PC-9 (cell line): ENCODE measurements around the gene CEP131. TPM values are rescaled to one million over a fixed set of nuclear protein-coding genes. Genes with fewer than 3 reads are reported as not detected.

Experiments
- BruUV-seq: library from RNA; stranded (reverse); fragments of 400-500 nt; replicated peaks from 2 replicates; lab custom pipeline; 2021; lab: Mats Ljungman, UMichigan
- CTCF ChIA-PET: fragments of 300-600 bp; sonication (Branson Sonifier 250); formaldehyde crosslinking; loops from one replicate; lab custom pipeline; 2022; ENCODE audit warnings: antibody characterized with exemption; lab: Charles Lee
- POLR2A ChIA-PET: fragments of 300-600 bp; sonication (Branson Sonifier 250); formaldehyde crosslinking; loops from one replicate; lab custom pipeline; 2022; ENCODE audit warnings: antibody characterized with exemption; ENCODE audit not compliant: unreplicated experiment; lab: Charles Lee
- DNase-seq, 2 experiments: peaks; one replicate each; pipeline versions ENCODE4 v3.0.0 to v3.0.0-alpha.2; 2015 to 2022; ENCODE audit warnings: mixed read lengths in 1 of 2
- H2AFZ ChIP-seq: fragments of 200-600 bp; sonication (generic); 2 replicates; pipeline ENCODE4 v1.8.1; 2017; ENCODE audit warnings: antibody characterized with exemption
- H3F3A ChIP-seq: fragments of 200-600 bp; sonication (generic); 2 replicates; pipeline ENCODE4 v1.8.1; 2017; ENCODE audit warnings: antibody characterized with exemption, mild to moderate bottlenecking, low read depth; ENCODE audit not compliant: insufficient read depth
- H3K27ac ChIP-seq: fragments of 200-600 bp; sonication (generic); 2 replicates; pipeline ENCODE4 v1.6.1; 2016; ENCODE audit warnings: mixed run types
- H3K27me3 ChIP-seq: fragments of 200-600 bp; sonication (generic); 2 replicates; pipeline ENCODE4 v1.6.1; 2016; ENCODE audit warnings: low read depth, mixed run types; ENCODE audit not compliant: insufficient read depth
- H3K36me3 ChIP-seq: fragments of 200-600 bp; sonication (generic); 2 replicates; pipeline ENCODE4 v1.6.1; 2016; ENCODE audit warnings: low read depth, mixed run types
- H3K4me1 ChIP-seq: fragments of 200-600 bp; sonication (generic); replicated peaks from 2 replicates; pipeline ENCODE4 v1.6.1; 2016; ENCODE audit warnings: mixed run types; ENCODE audit not compliant: insufficient read depth
- H3K4me2 ChIP-seq: fragments of 200-600 bp; sonication (generic); 2 replicates; pipeline ENCODE4 v1.6.1; 2017; ENCODE audit warnings: mixed run types
- H3K4me3 ChIP-seq: fragments of 200-600 bp; sonication (generic); 2 replicates; pipeline ENCODE4 v1.6.1; 2016; ENCODE audit warnings: mixed run types
- H3K79me2 ChIP-seq: fragments of 200-600 bp; sonication (generic); 2 replicates; pipeline ENCODE4 v1.6.1; 2017; ENCODE audit warnings: low read depth, mixed run types
- H3K9me2 ChIP-seq: fragments of 200-600 bp; sonication (generic); 2 replicates; pipeline ENCODE4 v1.8.1; 2017; ENCODE audit warnings: mild to moderate bottlenecking; ENCODE audit not compliant: insufficient read depth
- H3K9me3 ChIP-seq: fragments of 200-600 bp; sonication (generic); 2 replicates; pipeline ENCODE4 v1.8.1; 2016; ENCODE audit warnings: low read depth; ENCODE audit not compliant: insufficient read depth
- H4K20me1 ChIP-seq: fragments of 200-600 bp; sonication (generic); 2 replicates; pipeline ENCODE4 v1.8.1; 2017; ENCODE audit not compliant: insufficient read depth
- EZH2 ChIP-seq: fragments of 200-600 bp; sonication (generic); IDR thresholded peaks from 2 replicates; pipeline ENCODE4 v1.8.0; 2017; ENCODE audit warnings: antibody characterized with exemption, low read depth
- intact Hi-C: fragments of 100-400 bp; cut with micrococcal nuclease; formaldehyde crosslinking; loops from one replicate; pipeline ENCODE4 v1.10.0; 2022; ENCODE audit not compliant: unreplicated experiment
- total RNA-seq: library from RNA; stranded (reverse); gene quantifications from 2 replicates; pipeline ENCODE4 v1.2.3, GENCODE V29; 2021
- TF ChIP-seq, protein P1 (sequence below): fragments of 200-600 bp; sonication (generic); conservative IDR thresholded peaks from 2 replicates; pipeline ENCODE4 v1.6.1; 2017; ENCODE audit warnings: mixed run types, antibody characterized with exemption, mild to moderate bottlenecking, moderate library complexity

CEP131 gene
- total RNA-seq, 1 experiment from 2014 or later: 24.4 TPM

DNA sequence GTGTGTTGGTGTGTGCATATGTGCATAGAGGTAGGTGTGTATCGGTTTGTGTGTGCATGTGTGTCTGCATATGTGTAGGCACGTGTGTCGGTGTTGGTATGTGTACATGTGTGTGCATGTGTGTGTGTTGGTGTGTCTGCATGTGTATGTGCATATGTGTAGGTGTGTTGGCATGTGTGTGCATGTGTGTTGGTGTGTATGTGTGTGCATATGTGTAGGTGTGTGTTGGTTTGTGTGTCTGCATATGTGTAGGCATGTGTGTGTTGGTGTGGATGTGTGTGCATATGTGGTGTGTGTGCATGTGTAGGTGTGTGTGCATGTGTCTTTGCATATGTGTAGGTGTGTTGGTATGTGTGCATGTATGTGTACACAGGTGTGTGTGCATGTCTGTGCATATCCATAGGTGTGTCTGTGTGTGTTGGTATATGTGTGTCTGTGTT, 52.9 kb downstream of the CEP131 start:
- Histone ChIP-seq H3K79me2 (no peaks in the 10 kb centered on the region), H3F3A (peaks cover 7% of the 10 kb centered on the region; the same call in 1 of the 2 replicates), H4K20me1 (no peaks in the 10 kb centered on the region), H3K36me3 (no peaks in the 10 kb centered on the region), H3K27ac (no peak overlapping the region), H3K4me1 (no peaks in the 10 kb centered on the region), H3K9me2 (no peaks in the 10 kb centered on the region), H3K27me3 (peaks cover 3% of the 10 kb centered on the region), H3K9me3 (no peaks in the 10 kb centered on the region), H3K4me3 (no peak overlapping the region), H2AFZ (no peak overlapping the region), H3K4me2 (no peak overlapping the region)
- BruUV-seq: no TSS peak
- intact Hi-C loops: no loop called here
- CTCF ChIA-PET: no interaction called here
- DNase-seq: no peak
- TF ChIP-seq EZH2: no peak
- POLR2A ChIA-PET: no interaction called here

DNA sequence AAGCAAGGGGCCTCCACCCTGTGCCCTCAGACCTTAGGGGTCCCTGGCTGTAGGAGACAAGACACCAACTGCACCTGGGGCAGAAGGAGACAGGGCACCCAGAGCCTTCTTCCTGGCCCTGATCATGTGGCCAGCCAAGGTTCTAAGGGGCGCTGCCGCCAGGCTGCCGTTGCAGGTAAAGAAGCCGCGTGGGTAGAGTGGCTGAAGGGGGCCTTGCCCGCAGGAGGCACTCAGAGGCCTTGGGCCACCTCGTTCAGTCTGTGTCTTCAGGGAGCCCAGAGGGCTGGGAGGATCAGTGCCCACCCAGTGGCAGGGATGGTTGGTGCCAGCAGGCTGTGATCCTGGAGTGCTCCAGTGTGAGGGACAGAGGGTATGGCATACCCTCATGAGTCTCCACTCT, 55.1 kb downstream of the CEP131 start:
- Histone ChIP-seq H3K27ac (no peak overlapping the region), H2AFZ (no peak overlapping the region), H3K4me1 (no peaks in the 10 kb centered on the region), H3K36me3 (no peaks in the 10 kb centered on the region), H3K4me3 (no peak overlapping the region), H3K4me2 (no peak overlapping the region), H3K9me2 (no peaks in the 10 kb centered on the region), H3K79me2 (no peaks in the 10 kb centered on the region), H4K20me1 (no peaks in the 10 kb centered on the region), H3K9me3 (no peaks in the 10 kb centered on the region), H3F3A (peaks cover 7% of the 10 kb centered on the region; the same call in 1 of the 2 replicates), H3K27me3 (peaks cover 13% of the 10 kb centered on the region)
- ChIA-PET POLR2A (no interaction called here), CTCF (no interaction called here)
- intact Hi-C loops: no loop called here
- TF ChIP-seq, protein P1, sequence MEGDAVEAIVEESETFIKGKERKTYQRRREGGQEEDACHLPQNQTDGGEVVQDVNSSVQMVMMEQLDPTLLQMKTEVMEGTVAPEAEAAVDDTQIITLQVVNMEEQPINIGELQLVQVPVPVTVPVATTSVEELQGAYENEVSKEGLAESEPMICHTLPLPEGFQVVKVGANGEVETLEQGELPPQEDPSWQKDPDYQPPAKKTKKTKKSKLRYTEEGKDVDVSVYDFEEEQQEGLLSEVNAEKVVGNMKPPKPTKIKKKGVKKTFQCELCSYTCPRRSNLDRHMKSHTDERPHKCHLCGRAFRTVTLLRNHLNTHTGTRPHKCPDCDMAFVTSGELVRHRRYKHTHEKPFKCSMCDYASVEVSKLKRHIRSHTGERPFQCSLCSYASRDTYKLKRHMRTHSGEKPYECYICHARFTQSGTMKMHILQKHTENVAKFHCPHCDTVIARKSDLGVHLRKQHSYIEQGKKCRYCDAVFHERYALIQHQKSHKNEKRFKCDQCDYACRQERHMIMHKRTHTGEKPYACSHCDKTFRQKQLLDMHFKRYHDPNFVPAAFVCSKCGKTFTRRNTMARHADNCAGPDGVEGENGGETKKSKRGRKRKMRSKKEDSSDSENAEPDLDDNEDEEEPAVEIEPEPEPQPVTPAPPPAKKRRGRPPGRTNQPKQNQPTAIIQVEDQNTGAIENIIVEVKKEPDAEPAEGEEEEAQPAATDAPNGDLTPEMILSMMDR: no peak
- no peak for TF ChIP-seq EZH2
- no TSS peak for BruUV-seq
- no peak for DNase-seq

DNA sequence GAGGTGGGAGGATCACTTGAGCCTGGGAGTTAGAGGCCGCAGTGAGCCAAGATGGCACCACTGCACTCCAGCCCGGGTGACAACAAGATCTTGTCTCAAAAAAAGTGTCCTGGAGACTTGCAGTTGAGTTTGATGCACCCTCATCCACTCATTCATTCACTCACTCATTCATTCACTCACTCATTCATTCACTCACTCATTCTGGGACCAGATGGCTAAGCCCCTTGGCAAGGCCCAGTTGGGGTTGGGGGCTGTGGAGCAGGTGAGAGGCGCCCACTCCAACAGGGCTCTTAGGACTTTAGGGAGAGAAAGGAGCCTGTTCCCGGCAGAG, 55.6 kb downstream of the CEP131 start:
- no peaks in the 10 kb centered on the region for H4K20me1 ChIP-seq
- H3K9me3 ChIP-seq: no peaks in the 10 kb centered on the region
- BruUV-seq: no TSS peak
- H2AFZ ChIP-seq: no peak overlapping the region
- H3K79me2 ChIP-seq: no peaks in the 10 kb centered on the region
- DNase-seq: no peak
- H3K9me2 ChIP-seq: no peaks in the 10 kb centered on the region
- H3K4me1 ChIP-seq: no peaks in the 10 kb centered on the region
- no peak overlapping the region for H3K27ac ChIP-seq
- H3K4me3 ChIP-seq: no peak overlapping the region
- no peaks in the 10 kb centered on the region for H3K36me3 ChIP-seq
- ChIA-PET CTCF (no interaction called here), POLR2A (no interaction called here)
- no peak overlapping the region for H3K4me2 ChIP-seq
- peaks cover 15% of the 10 kb centered on the region for H3K27me3 ChIP-seq
- TF ChIP-seq EZH2: no peak
- TF ChIP-seq, protein P1: no peak
- peaks cover 7% of the 10 kb centered on the region; the same call in 1 of the 2 replicates for H3F3A ChIP-seq
- intact Hi-C loops: no loop called here

DNA sequence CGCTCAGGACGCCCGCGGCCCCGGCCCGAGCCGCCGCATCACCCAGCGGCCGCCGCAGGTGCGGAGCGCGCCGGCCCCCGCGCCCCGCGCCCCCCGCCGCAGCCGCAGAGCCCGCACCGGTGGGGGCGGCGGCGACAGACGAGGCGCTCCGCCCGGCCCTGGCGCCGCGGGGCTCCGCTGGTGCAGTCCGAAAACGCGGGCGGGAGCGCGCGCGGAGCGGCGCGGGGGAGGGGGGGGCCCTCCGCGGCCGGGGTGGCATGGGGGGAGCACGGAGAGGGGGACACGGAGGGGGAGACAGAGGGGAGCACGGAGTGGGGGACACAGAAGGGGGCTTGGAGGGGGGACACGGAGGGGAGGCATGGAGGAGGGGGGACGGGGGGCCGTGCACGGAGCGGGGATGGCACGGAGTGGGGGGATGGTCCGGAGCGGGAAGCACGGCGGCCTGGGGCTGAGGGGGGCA, 56.7 kb downstream of the CEP131 start, which contains the start of gene AATK:
Gene AATK, minus strand, starts transcription at position 189 of the 460 bp plus-strand sequence. CDS start 229 bp downstream, outside the sequence.
- no peaks in the 10 kb centered on the region for H3K9me3 ChIP-seq
- peaks cover 7% of the 10 kb centered on the region; the same call in 1 of the 2 replicates for H3F3A ChIP-seq
- BruUV-seq: no TSS peak
- no peaks in the 10 kb centered on the region for H3K9me2 ChIP-seq
- H4K20me1 ChIP-seq: no peaks in the 10 kb centered on the region
- peaks cover 21% of the 10 kb centered on the region for H3K27me3 ChIP-seq
- no peak for TF ChIP-seq EZH2
- TF ChIP-seq, protein P1: no peak
- intact Hi-C loops: no loop called here
- H3K4me2 ChIP-seq: no peak within 1 kb of the TSS
- no peak within 1 kb of the TSS for H3K4me3 ChIP-seq
- CTCF ChIA-PET: interaction anchor here (0.5 to 0.6 kb wide), 2 partner anchors 10 to 52 kb away, joined by 3 to 7 read pairs; no protein-coding TSS in a partner anchor
- POLR2A ChIA-PET: no interaction called here
- no peaks in the 10 kb centered on the region for H3K36me3 ChIP-seq
- H3K4me1 ChIP-seq: no peaks in the 10 kb centered on the region
- H3K27ac ChIP-seq: no peak within 1 kb of the TSS
- DNase-seq: no peak
- H3K79me2 ChIP-seq: no peaks in the 10 kb centered on the region
- no peak within 1 kb of the TSS for H2AFZ ChIP-seq
